GM12875 (cell line): ENCODE measurements around the gene LYPD1.
"Not testable (repeated sequence)": the region's sequence is repeated elsewhere in the genome, so short reads cannot be mapped to it uniquely, and the experiment has no call there.

ENCODE experiments used
- H3K4me3 ChIP-seq: one replicate; pipeline ENCODE4 v1.5.1; 2011; ENCODE audit warnings: low read depth, low read length, control low read depth
- CTCF ChIP-seq: IDR thresholded peaks from 2 replicates; pipeline ENCODE4 v1.5.1; 2011; ENCODE audit warnings: low read depth, mild to moderate bottlenecking, control low read depth, inconsistent platforms, low read length, moderate library complexity, borderline replicate concordance; ENCODE audit not compliant: insufficient read depth

LYPD1 gene

GRCh38 chr2:132669908-132670495 lies at the start of gene LYPD1:
TSS of gene LYPD1 (minus strand) at chr2:132670205. CDS start at chr2:132669932, 273 bp downstream.
- no peak within 1 kb of the TSS for H3K4me3 ChIP-seq
- no peak for TF ChIP-seq CTCF

DNA sequence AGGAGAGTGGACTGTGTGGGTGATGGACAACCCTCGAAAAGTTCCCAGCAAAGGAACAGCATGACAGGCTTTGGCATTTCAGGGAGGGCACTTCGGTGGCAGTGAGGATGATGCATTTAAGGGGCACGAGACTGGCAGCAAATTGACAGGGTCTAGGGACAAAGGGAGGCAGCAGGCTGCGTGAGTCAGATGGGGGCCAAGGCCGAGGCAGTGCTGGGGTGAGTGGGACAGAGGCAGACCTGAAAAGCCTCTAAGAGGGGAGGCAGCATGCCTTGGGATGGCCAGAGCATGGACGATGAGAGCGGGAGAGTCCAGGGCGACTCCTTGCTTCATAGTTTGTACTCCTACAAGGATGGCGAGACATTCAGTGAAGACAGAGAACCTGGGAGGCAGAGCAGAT lies 49.5 kb upstream of the LYPD1 start:
- no peak overlapping the region for H3K4me3 ChIP-seq
- no peak for TF ChIP-seq CTCF

- no peak overlapping the region for H3K4me3 ChIP-seq
- TF ChIP-seq CTCF, result no peak
Observed at GRCh38 chr2:132716954-132717353, 46.9 kb upstream of the LYPD1 start.

GRCh38 chr2:132715386-132716351 lies 45.7 kb upstream of the LYPD1 start:
- H3K4me3 ChIP-seq, result no peak overlapping the region
- TF ChIP-seq CTCF, result no peak

DNA sequence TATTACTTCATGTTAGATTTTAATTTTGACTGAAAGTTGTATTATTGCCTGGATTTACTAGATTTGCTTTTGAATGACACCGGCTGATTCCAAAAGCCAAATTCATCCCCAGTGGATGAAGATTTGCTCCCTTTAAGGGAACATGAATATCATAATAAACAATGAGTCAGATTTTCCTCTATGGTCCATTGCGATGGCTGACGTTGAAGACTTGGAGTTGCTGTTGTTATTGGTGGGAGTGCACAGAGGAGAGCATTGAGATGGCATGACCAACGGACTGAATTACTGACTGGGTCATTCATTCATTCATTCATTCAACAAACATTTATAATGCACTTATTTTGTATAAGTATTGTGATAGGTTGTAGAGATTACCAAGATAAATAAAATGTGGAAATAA lies 33.4 kb upstream of the LYPD1 start:
- TF ChIP-seq CTCF, result no peak
- no peak overlapping the region for H3K4me3 ChIP-seq

DNA sequence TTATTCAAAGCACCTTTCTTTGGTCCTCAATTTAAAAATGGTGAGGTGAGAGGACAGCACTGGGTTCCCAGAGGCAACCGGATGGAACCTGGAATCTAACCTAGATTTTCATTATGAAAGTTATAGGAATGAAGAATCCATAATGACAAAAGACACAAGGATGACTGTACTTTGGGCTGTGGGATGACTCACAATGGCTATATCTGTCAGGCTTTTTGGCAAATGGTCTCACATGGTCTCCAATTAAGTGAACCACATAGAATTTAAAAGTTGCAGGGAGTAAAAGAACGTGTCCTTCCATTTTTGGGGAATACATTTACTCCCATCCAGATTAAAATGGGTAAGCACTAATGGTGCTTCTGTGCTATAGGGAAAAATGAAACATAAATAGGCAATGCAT lies 31.8 kb upstream of the LYPD1 start:
- H3K4me3 ChIP-seq, result no peak overlapping the region
- no peak for TF ChIP-seq CTCF

- H3K4me3 ChIP-seq, result not testable (repeated sequence)
Observed at GRCh38 chr2:132699802-132700201, 29.8 kb upstream of the LYPD1 start.

DNA sequence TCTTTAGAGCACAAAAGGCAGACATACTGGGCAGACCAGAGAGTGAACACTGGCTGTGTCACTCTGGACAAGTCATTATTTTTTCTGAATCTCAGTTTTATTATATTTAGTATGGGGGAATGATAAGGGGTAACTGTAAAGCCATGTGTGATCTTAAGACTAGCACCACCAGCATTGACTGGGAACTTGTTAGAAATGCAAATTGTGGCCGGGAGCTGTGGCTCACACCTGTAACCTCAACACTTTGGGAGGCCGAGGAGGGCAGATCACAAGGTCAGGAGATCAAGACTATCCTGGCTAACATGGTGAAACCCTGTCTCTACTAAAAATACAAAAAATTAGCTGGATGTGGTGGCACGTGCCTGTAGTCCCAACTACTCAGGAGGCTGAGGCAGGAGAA lies 28.3 kb upstream of the LYPD1 start:
- not testable (repeated sequence) for H3K4me3 ChIP-seq
